ENCODE results near the gene FCGR2B.
"Not testable (repeated sequence)": the region's sequence is repeated elsewhere in the genome, so short reads cannot be mapped to it uniquely, and the experiment has no call there.

Gene FCGR2B

GRCh38 chr1:161662684-161663339 lies at the start of gene FCGR2B:
Gene FCGR2B, plus strand, starts transcription at chr1:161663143. Its CDS starts 99 bp downstream, at chr1:161663242.
- DNase-seq = not testable (repeated sequence)

GRCh38 chr1:161616417-161616816 lies 46.5 kb upstream of the FCGR2B start:
- not testable (repeated sequence) for DNase-seq

- DNase-seq = not testable (repeated sequence)
Observed at GRCh38 chr1:161618517-161618916, 44.4 kb upstream of the FCGR2B start.

- not testable (repeated sequence) for DNase-seq
Observed at GRCh38 chr1:161620399-161620798, 42.5 kb upstream of the FCGR2B start.

DNA sequence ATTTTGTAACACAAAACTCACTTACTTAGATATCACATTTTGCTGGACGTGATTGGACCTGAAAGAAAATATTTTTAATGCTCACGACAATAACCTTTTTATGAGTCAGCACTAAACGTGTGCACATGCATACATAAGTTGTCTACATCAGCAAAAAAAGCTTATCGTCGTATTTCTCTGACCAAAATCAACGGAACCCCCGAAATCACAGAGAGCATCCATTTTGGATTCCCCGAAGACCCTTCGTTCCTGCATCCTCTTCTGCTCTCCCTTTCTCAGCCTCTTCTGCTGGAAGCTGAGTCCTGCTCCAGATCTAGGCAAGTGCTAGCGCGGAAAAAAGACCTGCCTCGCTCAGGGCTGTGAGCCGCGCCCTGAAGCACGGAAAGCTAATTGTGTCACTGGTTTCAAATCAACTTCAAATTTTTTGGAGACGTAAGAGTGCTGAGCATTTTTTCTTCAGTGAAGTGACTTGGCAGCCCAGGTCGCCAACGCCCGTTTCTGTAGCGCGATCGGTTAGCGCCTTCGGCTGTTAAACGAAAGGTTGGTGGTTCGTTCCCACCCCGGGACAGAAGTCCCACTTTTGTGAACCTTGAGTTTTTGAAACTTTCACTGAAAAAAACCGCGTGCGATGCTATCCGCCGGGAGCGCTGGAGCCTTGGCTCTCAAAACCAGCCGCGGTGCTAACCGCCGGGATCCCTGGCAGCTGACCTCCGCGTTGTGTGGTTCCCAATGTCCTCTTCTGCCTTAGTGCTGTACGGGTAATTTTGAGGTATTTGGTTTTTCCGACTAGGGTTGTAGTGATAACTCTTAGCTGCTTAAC lies 41.6 kb upstream of the FCGR2B start:
- DNase-seq = not testable (repeated sequence)

- DNase-seq = not testable (repeated sequence)
Observed at GRCh38 chr1:161622054-161622453, 40.9 kb upstream of the FCGR2B start.

GRCh38 chr1:161623401-161624051 lies 39.4 kb upstream of the FCGR2B start:
- DNase-seq = not testable (repeated sequence)

GRCh38 chr1:161624605-161625004 lies 38.3 kb upstream of the FCGR2B start:
- not testable (repeated sequence) for DNase-seq

GRCh38 chr1:161626445-161627146 lies 36.3 kb upstream of the FCGR2B start:
- not testable (repeated sequence) for DNase-seq

- DNase-seq = not testable (repeated sequence)
Observed at GRCh38 chr1:161630128-161630742, 32.7 kb upstream of the FCGR2B start.

GRCh38 chr1:161631076-161631475 lies 31.9 kb upstream of the FCGR2B start, which contains the start of gene FCGR3B:
Gene FCGR3B, minus strand, starts transcription at chr1:161631176. Its CDS starts 82 bp downstream, at chr1:161631094.
- DNase-seq = no peak

DNA sequence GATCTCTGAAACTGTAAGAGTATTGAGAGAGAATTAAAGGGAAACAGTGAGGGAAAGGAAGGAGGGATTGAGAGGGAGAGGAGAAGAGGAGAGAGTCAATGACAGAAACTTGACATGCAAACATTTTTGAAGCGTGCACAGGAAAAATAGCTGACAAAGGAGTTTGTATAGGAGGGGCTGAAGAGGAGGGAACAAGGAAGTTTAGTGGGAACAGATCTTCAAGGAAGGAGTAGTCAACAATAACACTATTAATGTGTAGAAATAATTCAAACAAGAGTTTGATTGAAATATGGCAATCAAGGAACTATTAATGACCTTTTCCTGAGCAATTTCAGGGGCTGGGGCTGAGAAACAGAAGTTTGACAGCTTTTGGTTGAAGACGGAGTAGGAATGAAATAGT lies 27.9 kb upstream of the FCGR2B start:
- not testable (repeated sequence) for DNase-seq

DNA sequence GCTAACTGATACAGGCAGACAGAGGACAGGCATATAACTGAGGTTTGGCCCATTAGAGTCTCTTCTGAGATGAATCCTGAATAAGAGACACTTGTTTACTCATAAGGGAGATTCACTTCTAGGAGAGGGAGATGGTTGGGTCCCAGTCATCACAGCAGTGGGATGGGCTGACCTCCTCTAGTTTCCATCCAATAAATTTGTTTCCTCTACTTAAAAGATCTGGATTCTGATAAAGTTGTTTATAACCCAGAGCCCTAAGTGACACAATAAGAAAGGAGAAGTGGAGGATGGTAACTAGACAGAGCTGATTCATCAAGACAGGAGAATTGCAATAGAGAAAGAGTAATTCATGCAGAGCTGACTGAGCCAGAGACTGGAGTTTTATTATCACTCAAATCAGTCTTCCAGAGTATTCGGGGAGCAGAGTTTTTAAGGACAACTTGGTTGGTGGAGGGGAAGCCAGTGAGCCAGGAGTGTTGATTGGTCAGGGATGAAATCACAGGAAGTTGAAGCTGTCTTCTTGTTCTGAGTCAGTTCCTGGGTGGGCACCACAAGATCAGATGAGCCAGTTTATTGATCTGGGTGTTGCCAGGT lies 26.7 kb upstream of the FCGR2B start:
- not testable (repeated sequence) for DNase-seq

GRCh38 chr1:161636976-161637375 lies 26.0 kb upstream of the FCGR2B start:
- DNase-seq = not testable (repeated sequence)

- DNase-seq = not testable (repeated sequence)
Observed at GRCh38 chr1:161638251-161638993, 24.5 kb upstream of the FCGR2B start.

GRCh38 chr1:161639203-161639602 lies 23.7 kb upstream of the FCGR2B start:
- DNase-seq = not testable (repeated sequence)

DNA sequence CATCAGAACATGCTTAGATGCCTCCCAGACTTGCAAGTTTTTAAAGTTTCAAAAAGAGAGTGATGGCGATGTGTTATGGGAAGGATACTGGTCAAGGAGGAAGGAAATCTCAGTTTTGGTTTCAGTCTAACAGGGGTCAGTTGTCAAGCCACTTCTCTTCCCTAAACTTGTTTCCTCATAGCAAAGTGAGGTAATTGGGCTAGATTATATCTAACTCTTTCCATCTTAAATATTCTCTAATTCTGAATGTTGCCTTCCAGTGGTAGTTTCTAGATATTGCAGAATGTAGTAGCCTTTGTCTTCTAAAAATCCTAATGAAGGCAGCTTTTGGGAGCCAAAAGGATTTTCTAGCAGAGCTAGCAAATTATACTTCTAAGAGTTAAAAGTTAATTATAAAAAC lies 20.2 kb upstream of the FCGR2B start:
- DNase-seq = not testable (repeated sequence)

DNA sequence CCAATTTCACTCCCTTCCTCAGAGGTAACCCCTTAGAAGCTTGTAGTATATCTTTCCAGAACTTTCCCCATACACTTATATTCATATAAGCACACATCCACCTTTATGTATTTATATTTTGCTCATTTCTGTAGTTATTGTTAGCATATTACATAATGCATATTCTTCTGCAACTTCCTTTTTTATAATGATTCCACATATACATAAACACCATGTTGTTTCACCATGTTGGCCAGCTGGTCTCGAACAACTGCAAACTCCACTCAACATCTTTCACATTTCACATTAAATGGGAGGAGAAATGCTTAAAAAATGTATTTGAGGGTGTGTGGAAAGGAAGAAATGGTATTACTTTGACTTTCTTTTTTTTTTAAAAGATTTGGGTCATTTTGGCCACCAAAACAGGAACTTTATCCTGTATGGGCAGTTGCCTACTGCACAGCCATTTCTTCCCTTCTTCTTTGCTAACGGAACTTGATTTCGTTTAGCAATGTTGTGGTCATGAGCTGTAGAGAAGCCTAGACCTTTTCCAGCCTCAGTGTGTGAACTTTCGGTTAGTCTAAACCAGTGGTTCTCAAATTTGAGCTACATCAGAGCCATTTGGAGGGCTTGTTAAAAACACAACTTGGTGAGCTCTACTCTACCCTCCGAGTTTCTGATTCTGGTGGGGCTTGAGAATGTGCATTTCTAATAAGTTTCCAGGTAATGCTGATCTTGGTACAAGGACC lies 19.3 kb upstream of the FCGR2B start:
- DNase-seq = not testable (repeated sequence)

DNA sequence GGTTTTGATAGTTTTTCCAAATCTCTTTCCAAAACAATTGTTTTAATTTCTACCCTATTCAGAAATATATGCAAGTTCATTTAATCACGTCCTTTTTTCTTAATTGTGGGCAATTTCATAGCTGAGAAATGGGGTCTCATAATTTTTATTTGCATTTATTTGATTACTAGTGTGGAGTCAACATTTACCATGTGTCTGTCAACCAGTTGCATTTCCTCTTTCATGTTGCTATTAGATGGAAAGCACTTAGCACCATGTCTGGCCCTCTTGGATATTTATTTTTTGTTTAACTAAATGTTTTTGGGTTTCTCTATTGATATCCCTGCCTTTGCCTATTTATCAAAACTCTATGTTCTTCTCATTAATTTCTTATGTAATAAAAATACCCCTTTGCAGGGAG lies 18.1 kb upstream of the FCGR2B start:
- not testable (repeated sequence) for DNase-seq
